GM18867 (cell line): ENCODE measurements around the gene TBC1D22A.

Experiments used
- ATAC-seq: cut with Tn5 transposase; IDR thresholded peaks from one replicate; pipeline ENCODE4 v1.9.1; 2021; ENCODE audit warnings: mild to moderate bottlenecking, moderate library complexity; ENCODE audit not compliant: unreplicated experiment

TBC1D22A gene

GRCh38 chr22:46902998-46903916 lies 140.8 kb downstream of the TBC1D22A start:
- no peak for ATAC-seq

GRCh38 chr22:46905415-46905814 lies 143.0 kb downstream of the TBC1D22A start:
- ATAC-seq, result no peak

GRCh38 chr22:46905834-46906233 lies 143.4 kb downstream of the TBC1D22A start:
- ATAC-seq, result no peak

- no peak for ATAC-seq
Observed at GRCh38 chr22:46906326-46907045, 144.0 kb downstream of the TBC1D22A start.

GRCh38 chr22:46907241-46908215 lies 145.1 kb downstream of the TBC1D22A start:
- ATAC-seq, result no peak

GRCh38 chr22:46908641-46909107 lies 146.2 kb downstream of the TBC1D22A start:
- ATAC-seq, result no peak

GRCh38 chr22:46909237-46910030 lies 147.0 kb downstream of the TBC1D22A start:
- no peak for ATAC-seq

- no peak for ATAC-seq
Observed at GRCh38 chr22:46910624-46911023, 148.2 kb downstream of the TBC1D22A start.

GRCh38 chr22:46911346-46911745 lies 148.9 kb downstream of the TBC1D22A start:
- no peak for ATAC-seq

GRCh38 chr22:46913351-46913750 lies 150.9 kb downstream of the TBC1D22A start:
- no peak for ATAC-seq

GRCh38 chr22:46914481-46914880 lies 152.0 kb downstream of the TBC1D22A start:
- ATAC-seq, result no peak

- no peak for ATAC-seq
Observed at GRCh38 chr22:46914916-46915894, 152.8 kb downstream of the TBC1D22A start.

- no peak for ATAC-seq
Observed at GRCh38 chr22:46915950-46916730, 153.7 kb downstream of the TBC1D22A start.

- no peak for ATAC-seq
Observed at GRCh38 chr22:46916886-46917770, 154.7 kb downstream of the TBC1D22A start.

- no peak for ATAC-seq
Observed at GRCh38 chr22:46917771-46918101, 155.3 kb downstream of the TBC1D22A start.

GRCh38 chr22:46918197-46918596 lies 155.7 kb downstream of the TBC1D22A start:
- ATAC-seq, result no peak

- no peak for ATAC-seq
Observed at GRCh38 chr22:46922037-46922436, 159.6 kb downstream of the TBC1D22A start.
